Liver (tissue), 3 donors: Measurements from ENCODE around the gene NMBR.

ENCODE experiments used
- HNF4G ChIP-seq: IDR thresholded peaks from 2 replicates; pipeline ENCODE4 v1.6.1; 2016; ENCODE audit warnings: antibody characterized with exemption
- TAF1 ChIP-seq: conservative IDR thresholded peaks from 2 replicates; pipeline ENCODE4 v1.6.1; 2016; ENCODE audit warnings: antibody characterized with exemption, mild to moderate bottlenecking
- TF ChIP-seq, protein P1 (sequence below): fragments of 150-350 bp; IDR thresholded peaks from 2 replicates; pipeline ENCODE4 v1.5.1; 2017; ENCODE audit warnings: improper control_type of control experiment, low read depth, low read length; ENCODE audit not compliant: missing input control
- donor health status: healthy.
- donor health status: healthy.

- TF ChIP-seq, protein P1, sequence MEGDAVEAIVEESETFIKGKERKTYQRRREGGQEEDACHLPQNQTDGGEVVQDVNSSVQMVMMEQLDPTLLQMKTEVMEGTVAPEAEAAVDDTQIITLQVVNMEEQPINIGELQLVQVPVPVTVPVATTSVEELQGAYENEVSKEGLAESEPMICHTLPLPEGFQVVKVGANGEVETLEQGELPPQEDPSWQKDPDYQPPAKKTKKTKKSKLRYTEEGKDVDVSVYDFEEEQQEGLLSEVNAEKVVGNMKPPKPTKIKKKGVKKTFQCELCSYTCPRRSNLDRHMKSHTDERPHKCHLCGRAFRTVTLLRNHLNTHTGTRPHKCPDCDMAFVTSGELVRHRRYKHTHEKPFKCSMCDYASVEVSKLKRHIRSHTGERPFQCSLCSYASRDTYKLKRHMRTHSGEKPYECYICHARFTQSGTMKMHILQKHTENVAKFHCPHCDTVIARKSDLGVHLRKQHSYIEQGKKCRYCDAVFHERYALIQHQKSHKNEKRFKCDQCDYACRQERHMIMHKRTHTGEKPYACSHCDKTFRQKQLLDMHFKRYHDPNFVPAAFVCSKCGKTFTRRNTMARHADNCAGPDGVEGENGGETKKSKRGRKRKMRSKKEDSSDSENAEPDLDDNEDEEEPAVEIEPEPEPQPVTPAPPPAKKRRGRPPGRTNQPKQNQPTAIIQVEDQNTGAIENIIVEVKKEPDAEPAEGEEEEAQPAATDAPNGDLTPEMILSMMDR, result no peak
- TF ChIP-seq TAF1, result no peak
- TF ChIP-seq HNF4G, result no peak
Measured at GRCh38 chr6:142121342-142121741, 25.6 kb downstream of the NMBR start.
